ENCODE results near the gene SLAMF7. TPM values are rescaled to one million over a fixed set of nuclear protein-coding genes. Genes with fewer than 3 reads are reported as not detected.
"Not testable (repeated sequence)": the region's sequence is repeated elsewhere in the genome, so short reads cannot be mapped to it uniquely, and the experiment has no call there.

Gene SLAMF7
- total RNA-seq, 1 experiment from 2014 or later, result not detected

- H3K4me3 Mint-ChIP-seq (ENCODE audit: unreplicated experiment), result no peak overlapping the region
- Histone ChIP-seq H3K4me1 (no peaks in the 10 kb centered on the region), H3K27me3 (replicated peaks; ENCODE audit: control insufficient read depth, insufficient read depth, low read length) (no peaks in the 10 kb centered on the region), H3K9me3 (no peaks in the 10 kb centered on the region), H3K36me3 (ENCODE audit: control insufficient read depth, insufficient read depth, low read length) (no peaks in the 10 kb centered on the region), H3K4me3 (ENCODE audit: low read depth, low read length) (no peak overlapping the region)
- peaks cover 3% of the 10 kb centered on the region for H3K27me3 Mint-ChIP-seq (ENCODE audit: insufficient read depth, unreplicated experiment)
- H3K9me3 Mint-ChIP-seq (ENCODE audit: unreplicated experiment), result no peaks in the 10 kb centered on the region
- POLR2A ChIA-PET, result no interaction called here
- H3K36me3 Mint-ChIP-seq (ENCODE audit: insufficient read depth, unreplicated experiment), result no peaks in the 10 kb centered on the region
- CTCF ChIA-PET, result no interaction called here
- peaks cover 1% of the 10 kb centered on the region for H3K4me1 Mint-ChIP-seq (ENCODE audit: low read depth, unreplicated experiment)
- no peak for TF ChIP-seq CTCF (IDR thresholded peaks at IDR 0.05; ENCODE audit: insufficient read depth in 1 of 2, low read depth in 1 of 2, low read length in 1 of 2, severe bottlenecking in 1 of 2, unreplicated experiment in 1 of 2)
- intact Hi-C loops (cut with micrococcal nuclease; ENCODE audit: unreplicated experiment), result no loop called here
- BruUV-seq (replicated peaks), result no TSS peak
- no peak for DNase-seq
- no peak overlapping the region for H3K27ac Mint-ChIP-seq (ENCODE audit: unreplicated experiment)
These were observed 25.9 kb upstream of the SLAMF7 start for GRCh38 chr1:160713161-160713560.

GRCh38 chr1:160714034-160714648 is 24.9 kb upstream of the SLAMF7 start:
- BruUV-seq (replicated peaks); H3K4me3 Mint-ChIP-seq (ENCODE audit: unreplicated experiment); H3K4me3 ChIP-seq (ENCODE audit: low read depth, low read length); DNase-seq; H3K27me3 Mint-ChIP-seq (ENCODE audit: insufficient read depth, unreplicated experiment); H3K9me3 Mint-ChIP-seq (ENCODE audit: unreplicated experiment); H3K36me3 ChIP-seq (ENCODE audit: control insufficient read depth, insufficient read depth, low read length); H3K4me1 ChIP-seq; H3K4me1 Mint-ChIP-seq (ENCODE audit: low read depth, unreplicated experiment); H3K27me3 ChIP-seq (replicated peaks; ENCODE audit: control insufficient read depth, insufficient read depth, low read length); H3K27ac Mint-ChIP-seq (ENCODE audit: unreplicated experiment); H3K36me3 Mint-ChIP-seq (ENCODE audit: insufficient read depth, unreplicated experiment); POLR2A ChIA-PET; intact Hi-C loops (cut with micrococcal nuclease; ENCODE audit: unreplicated experiment); H3K9me3 ChIP-seq: not testable (repeated sequence)
- CTCF ChIA-PET, result interaction anchor here (0.5 kb wide), 1 partner anchor 54 kb away, joined by 3 read pairs; no protein-coding TSS in a partner anchor

GRCh38 chr1:160716013-160716412 is 23.0 kb upstream of the SLAMF7 start:
- no peak overlapping the region for H3K27ac Mint-ChIP-seq (ENCODE audit: unreplicated experiment)
- Histone ChIP-seq H3K27me3 (replicated peaks; ENCODE audit: control insufficient read depth, insufficient read depth, low read length) (no peaks in the 10 kb centered on the region), H3K9me3 (no peaks in the 10 kb centered on the region), H3K4me1 (peaks cover 7% of the 10 kb centered on the region; the same call in 1 of the 2 replicates), H3K4me3 (ENCODE audit: low read depth, low read length) (no peak overlapping the region), H3K36me3 (ENCODE audit: control insufficient read depth, insufficient read depth, low read length) (no peaks in the 10 kb centered on the region)
- CTCF ChIA-PET, result no interaction called here
- peaks cover 6% of the 10 kb centered on the region for H3K4me1 Mint-ChIP-seq (ENCODE audit: low read depth, unreplicated experiment)
- H3K4me3 Mint-ChIP-seq (ENCODE audit: unreplicated experiment), result no peak overlapping the region
- no peaks in the 10 kb centered on the region for H3K9me3 Mint-ChIP-seq (ENCODE audit: unreplicated experiment)
- peaks cover 3% of the 10 kb centered on the region for H3K27me3 Mint-ChIP-seq (ENCODE audit: insufficient read depth, unreplicated experiment)
- no peak for TF ChIP-seq CTCF (IDR thresholded peaks at IDR 0.05; ENCODE audit: insufficient read depth in 1 of 2, low read depth in 1 of 2, low read length in 1 of 2, severe bottlenecking in 1 of 2, unreplicated experiment in 1 of 2)
- intact Hi-C loops (cut with micrococcal nuclease; ENCODE audit: unreplicated experiment), result no loop called here
- POLR2A ChIA-PET, result no interaction called here
- no peaks in the 10 kb centered on the region for H3K36me3 Mint-ChIP-seq (ENCODE audit: insufficient read depth, unreplicated experiment)
- BruUV-seq (replicated peaks), result no TSS peak
- DNase-seq, result no peak

- POLR2A ChIA-PET, result no interaction called here
- Mint-ChIP-seq H3K9me3 (ENCODE audit: unreplicated experiment) (no peaks in the 10 kb centered on the region), H3K27ac (ENCODE audit: unreplicated experiment) (no peak overlapping the region), H3K4me1 (ENCODE audit: low read depth, unreplicated experiment) (peaks cover 6% of the 10 kb centered on the region), H3K36me3 (ENCODE audit: insufficient read depth, unreplicated experiment) (no peaks in the 10 kb centered on the region), H3K27me3 (ENCODE audit: insufficient read depth, unreplicated experiment) (peaks cover 3% of the 10 kb centered on the region), H3K4me3 (ENCODE audit: unreplicated experiment) (no peak overlapping the region)
- CTCF ChIA-PET, result no interaction called here
- intact Hi-C loops (cut with micrococcal nuclease; ENCODE audit: unreplicated experiment), result no loop called here
- Histone ChIP-seq H3K36me3 (ENCODE audit: control insufficient read depth, insufficient read depth, low read length) (no peaks in the 10 kb centered on the region), H3K27me3 (replicated peaks; ENCODE audit: control insufficient read depth, insufficient read depth, low read length) (no peaks in the 10 kb centered on the region), H3K4me3 (ENCODE audit: low read depth, low read length) (no peak overlapping the region), H3K9me3 (no peaks in the 10 kb centered on the region), H3K4me1 (peaks cover 7% of the 10 kb centered on the region; the same call in 1 of the 2 replicates)
- BruUV-seq (replicated peaks), result no TSS peak
- no peak for TF ChIP-seq CTCF (IDR thresholded peaks at IDR 0.05; ENCODE audit: insufficient read depth in 1 of 2, low read depth in 1 of 2, low read length in 1 of 2, severe bottlenecking in 1 of 2, unreplicated experiment in 1 of 2)
- no peak for DNase-seq
These were observed 21.7 kb upstream of the SLAMF7 start for GRCh38 chr1:160717306-160717705.

Data from Caco-2 (cell line).